Type B pancreatic cell (in vitro differentiated cells): ENCODE data around the gene FBXW7. TPM values are rescaled to one million over a fixed set of nuclear protein-coding genes. Genes with fewer than 3 reads are reported as not detected.
A peak's percentile ranks its signal among the peaks of the same experiment; 100 is the strongest.

Source experiments
- DNase-seq: peaks from one replicate; pipeline ENCODE4 v3.0.0; 2021; ENCODE audit warnings: mixed read lengths; ENCODE audit not compliant: unreplicated experiment; ENCODE audit errors: extremely low spot score
- H3K27ac Mint-ChIP-seq: 2 replicates; pipeline ENCODE4 v1.8.0; 2021; ENCODE audit warnings: mild to moderate bottlenecking, mixed read lengths
- H3K27me3 Mint-ChIP-seq: 2 replicates; pipeline ENCODE4 v1.8.0; 2021; ENCODE audit warnings: mixed read lengths
- H3K36me3 Mint-ChIP-seq: 2 replicates; pipeline ENCODE4 v1.8.0; 2021; ENCODE audit warnings: mixed read lengths
- H3K4me1 Mint-ChIP-seq: one replicate; pipeline ENCODE4 v1.8.0; 2021; ENCODE audit warnings: mixed read lengths; ENCODE audit not compliant: unreplicated experiment
- H3K4me3 Mint-ChIP-seq: 2 replicates; pipeline ENCODE4 v1.8.0; 2021; ENCODE audit warnings: mild to moderate bottlenecking, mixed read lengths
- H3K9me3 Mint-ChIP-seq: 2 replicates; pipeline ENCODE4 v1.8.0; 2021; ENCODE audit warnings: mixed read lengths
- CTCF ChIP-seq: fragments of 200-600 bp; sonication (generic); conservative IDR thresholded peaks from 2 replicates; pipeline ENCODE4 v1.5.0; 2021; ENCODE audit warnings: antibody characterized with exemption, mild to moderate bottlenecking
- total RNA-seq: library from RNA; stranded (reverse); gene quantifications from 2 replicates; pipeline ENCODE4 v1.2.1, GENCODE V29; 2021; ENCODE audit warnings: low replicate concordance

FBXW7 gene
- total RNA-seq, 1 donor from 2014 or later, result 53.0 TPM

GRCh38 chr4:152385551-152385950, 150.3 kb downstream of the FBXW7 start:
- Mint-ChIP-seq H3K27me3 (no peaks in the 10 kb centered on the region), H3K9me3 (no peaks in the 10 kb centered on the region), H3K4me3 (no peak overlapping the region), H3K36me3 (no peaks in the 10 kb centered on the region), H3K27ac (no peak overlapping the region), H3K4me1 (no peaks in the 10 kb centered on the region)
- DNase-seq, result no peak
- TF ChIP-seq CTCF, result peak; percentile 74

- no peaks in the 10 kb centered on the region for H3K4me1 Mint-ChIP-seq
- H3K27ac Mint-ChIP-seq, result no peak overlapping the region
- H3K9me3 Mint-ChIP-seq, result no peaks in the 10 kb centered on the region
- no peaks in the 10 kb centered on the region for H3K27me3 Mint-ChIP-seq
- no peak for TF ChIP-seq CTCF
- H3K36me3 Mint-ChIP-seq, result no peaks in the 10 kb centered on the region
- no peak overlapping the region for H3K4me3 Mint-ChIP-seq
- no peak for DNase-seq
Measured at GRCh38 chr4:152382057-152382785, 153.7 kb downstream of the FBXW7 start.

DNA sequence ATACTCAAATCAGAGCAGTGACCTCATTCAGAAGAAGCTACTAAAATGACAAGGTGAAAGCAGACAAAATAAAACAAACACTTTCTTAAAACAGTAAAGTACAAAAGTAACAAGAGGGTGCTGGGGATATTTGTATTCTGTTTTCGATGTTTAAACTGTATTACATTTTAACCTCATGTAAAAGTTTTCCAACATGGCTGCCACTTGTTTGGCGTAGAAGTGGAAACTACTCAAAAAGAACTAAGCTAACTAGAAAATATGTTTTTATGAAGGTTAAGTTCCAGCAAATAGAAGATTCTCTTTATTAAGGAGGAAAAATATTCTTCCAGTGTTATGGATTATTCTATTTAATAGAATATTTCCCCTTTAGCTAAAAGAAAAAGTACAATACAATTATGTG, 155.0 kb downstream of the FBXW7 start:
- DNase-seq, result no peak
- H3K9me3 Mint-ChIP-seq, result no peaks in the 10 kb centered on the region
- H3K27me3 Mint-ChIP-seq, result no peaks in the 10 kb centered on the region
- H3K27ac Mint-ChIP-seq, result no peak overlapping the region
- no peak for TF ChIP-seq CTCF
- H3K4me3 Mint-ChIP-seq, result no peak overlapping the region
- no peaks in the 10 kb centered on the region for H3K36me3 Mint-ChIP-seq
- no peaks in the 10 kb centered on the region for H3K4me1 Mint-ChIP-seq

- no peaks in the 10 kb centered on the region for H3K4me1 Mint-ChIP-seq
- H3K27ac Mint-ChIP-seq, result no peak overlapping the region
- H3K9me3 Mint-ChIP-seq, result no peaks in the 10 kb centered on the region
- TF ChIP-seq CTCF, result no peak
- no peak for DNase-seq
- H3K27me3 Mint-ChIP-seq, result no peaks in the 10 kb centered on the region
- no peak overlapping the region for H3K4me3 Mint-ChIP-seq
- no peaks in the 10 kb centered on the region for H3K36me3 Mint-ChIP-seq
Measured at GRCh38 chr4:152380185-152380584, 155.7 kb downstream of the FBXW7 start.

- Mint-ChIP-seq H3K4me3 (no peak overlapping the region), H3K27me3 (no peaks in the 10 kb centered on the region), H3K4me1 (no peaks in the 10 kb centered on the region), H3K9me3 (no peaks in the 10 kb centered on the region), H3K27ac (no peak overlapping the region), H3K36me3 (no peaks in the 10 kb centered on the region)
- no peak for TF ChIP-seq CTCF
- DNase-seq, result no peak
Measured at GRCh38 chr4:152374606-152375285, 161.1 kb downstream of the FBXW7 start.
